ENCODE data around the gene NKX3-2.

GRCh38 chr4:13495753-13496152 is 48.6 kb downstream of the NKX3-2 start:
- no peak for TF ChIP-seq CTCF (IDR thresholded peaks at IDR 0.05)
- no peak for TF ChIP-seq POLR2A (IDR thresholded peaks at IDR 0.05)
